LHCN-M2 (cell line): Measurements from ENCODE around the gene MT1B. TPM values are rescaled to one million over a fixed set of nuclear protein-coding genes. Genes with fewer than 3 reads are reported as not detected.
"Not testable (repeated sequence)": the region's sequence is repeated elsewhere in the genome, so short reads cannot be mapped to it uniquely, and the experiment has no call there.

Experiments
- DNase-seq: peaks from one replicate; pipeline ENCODE4 v3.0.0-alpha.2; 2012; ENCODE audit warnings: low read depth
- total RNA-seq: library from RNA; depleted of rRNA; stranded (reverse); fragments of >200 nt; gene quantifications from 2 replicates; pipeline ENCODE4 v1.2.3, GENCODE V29; 2014

The MT1B gene
- total RNA-seq, 1 experiment from 2014 or later: not detected

DNA sequence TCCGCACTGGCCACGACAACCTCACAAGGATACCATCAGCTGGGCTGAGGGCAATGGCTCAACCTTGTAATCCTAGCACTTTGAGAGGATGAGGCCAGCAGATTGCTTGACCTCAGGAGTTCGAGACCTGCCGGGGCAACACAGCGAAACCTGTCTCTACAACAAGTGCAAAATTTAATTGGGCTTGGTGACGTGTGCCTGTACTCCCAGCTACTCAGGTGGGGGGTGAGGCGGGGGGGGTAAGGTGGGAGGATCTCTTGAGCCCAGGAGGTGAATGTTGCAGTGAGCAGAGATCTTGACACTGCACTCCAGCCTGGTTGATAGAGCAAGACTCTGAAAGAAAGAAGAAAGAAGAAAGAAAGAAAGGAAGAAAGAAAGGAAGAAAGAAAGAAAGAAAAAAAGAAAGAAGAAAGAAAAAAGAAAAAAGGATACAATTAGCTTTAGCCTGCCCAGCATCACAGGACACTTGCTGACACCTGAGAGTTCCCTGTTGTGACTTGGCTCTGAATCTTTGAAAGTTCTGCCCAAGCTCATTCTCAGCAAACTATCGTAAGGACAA lies 31.3 kb upstream of the MT1B start:
- DNase-seq: peak; percentile 27

- not testable (repeated sequence) for DNase-seq
Observed at GRCh38 chr16:56621665-56622445, 29.8 kb upstream of the MT1B start.

- not testable (repeated sequence) for DNase-seq
Observed at GRCh38 chr16:56623184-56623583, 28.5 kb upstream of the MT1B start.

DNA sequence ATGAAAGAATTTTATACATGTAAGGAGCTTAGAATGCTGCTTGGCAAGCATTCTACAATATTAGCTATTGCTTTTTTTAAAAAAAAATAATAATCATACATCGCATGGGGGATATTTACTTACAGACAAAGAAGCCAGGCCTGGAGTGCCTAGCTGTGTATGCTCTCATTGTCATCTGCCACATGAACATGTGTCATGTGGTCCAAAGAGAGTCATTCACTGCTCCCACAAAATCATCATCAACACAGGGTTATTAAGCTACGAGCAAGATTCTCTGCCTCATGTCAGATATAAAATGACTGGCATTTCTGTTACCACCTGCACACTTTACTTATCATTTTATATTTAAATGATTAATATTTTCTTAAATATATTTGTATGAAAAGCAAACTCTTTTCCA lies 28.0 kb upstream of the MT1B start:
- no peak for DNase-seq

- DNase-seq: peak; percentile 88
Observed at GRCh38 chr16:56625140-56625942, 26.3 kb upstream of the MT1B start, which contains the start of gene MT1E. TSS of gene MT1E (plus strand) at chr16:56625781. CDS start at chr16:56625852, 71 bp downstream.

DNA sequence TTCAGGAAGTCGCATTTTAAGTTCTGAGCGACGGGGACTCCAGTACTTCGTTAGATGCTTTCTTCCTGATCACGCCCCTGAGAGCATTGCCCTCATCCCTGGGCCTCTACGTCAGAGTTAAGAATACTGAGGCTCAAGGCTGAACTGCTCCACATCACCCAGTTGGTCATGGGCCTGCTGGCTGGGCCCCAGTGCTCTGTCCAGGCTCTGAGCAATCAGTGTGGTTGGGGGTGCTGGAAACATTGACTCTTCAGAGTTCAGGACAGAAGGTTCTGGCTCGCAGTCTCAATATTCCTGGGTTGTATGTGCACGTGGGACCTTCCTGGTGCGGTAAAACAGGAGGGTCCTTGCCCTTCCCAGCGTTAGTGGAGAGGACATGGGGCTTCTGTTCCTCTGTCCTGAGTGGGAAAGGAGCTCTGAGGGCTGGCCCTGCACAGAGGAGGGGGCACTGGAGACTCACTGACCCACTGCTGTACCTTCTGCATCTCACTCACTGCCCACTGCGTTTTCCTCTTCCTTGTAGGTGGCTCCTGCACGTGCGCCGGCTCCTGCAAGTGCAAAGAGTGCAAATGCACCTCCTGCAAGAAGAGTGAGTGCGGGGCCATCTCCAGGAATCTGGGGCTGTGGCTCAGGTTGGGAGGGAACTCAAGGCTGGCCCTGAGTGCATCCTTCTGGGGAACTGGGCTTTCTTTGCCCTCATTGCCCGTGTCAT lies 25.6 kb upstream of the MT1B start:
- no peak for DNase-seq

DNA sequence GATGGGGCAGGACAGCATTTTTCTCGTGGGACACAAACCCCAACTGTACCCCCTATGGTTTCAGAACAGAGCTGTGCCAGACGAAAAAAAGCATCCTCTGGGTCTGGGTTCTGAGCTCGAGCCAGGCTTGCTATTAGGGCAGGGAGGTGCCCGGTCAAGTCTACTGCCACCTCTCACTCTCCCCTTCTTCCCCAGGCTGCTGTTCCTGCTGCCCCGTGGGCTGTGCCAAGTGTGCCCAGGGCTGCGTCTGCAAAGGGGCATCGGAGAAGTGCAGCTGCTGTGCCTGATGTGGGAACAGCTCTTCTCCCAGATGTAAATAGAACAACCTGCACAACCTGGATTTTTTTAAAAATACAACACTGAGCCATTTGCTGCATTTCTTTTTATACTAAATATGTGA lies 25.0 kb upstream of the MT1B start:
- no peak for DNase-seq

DNA sequence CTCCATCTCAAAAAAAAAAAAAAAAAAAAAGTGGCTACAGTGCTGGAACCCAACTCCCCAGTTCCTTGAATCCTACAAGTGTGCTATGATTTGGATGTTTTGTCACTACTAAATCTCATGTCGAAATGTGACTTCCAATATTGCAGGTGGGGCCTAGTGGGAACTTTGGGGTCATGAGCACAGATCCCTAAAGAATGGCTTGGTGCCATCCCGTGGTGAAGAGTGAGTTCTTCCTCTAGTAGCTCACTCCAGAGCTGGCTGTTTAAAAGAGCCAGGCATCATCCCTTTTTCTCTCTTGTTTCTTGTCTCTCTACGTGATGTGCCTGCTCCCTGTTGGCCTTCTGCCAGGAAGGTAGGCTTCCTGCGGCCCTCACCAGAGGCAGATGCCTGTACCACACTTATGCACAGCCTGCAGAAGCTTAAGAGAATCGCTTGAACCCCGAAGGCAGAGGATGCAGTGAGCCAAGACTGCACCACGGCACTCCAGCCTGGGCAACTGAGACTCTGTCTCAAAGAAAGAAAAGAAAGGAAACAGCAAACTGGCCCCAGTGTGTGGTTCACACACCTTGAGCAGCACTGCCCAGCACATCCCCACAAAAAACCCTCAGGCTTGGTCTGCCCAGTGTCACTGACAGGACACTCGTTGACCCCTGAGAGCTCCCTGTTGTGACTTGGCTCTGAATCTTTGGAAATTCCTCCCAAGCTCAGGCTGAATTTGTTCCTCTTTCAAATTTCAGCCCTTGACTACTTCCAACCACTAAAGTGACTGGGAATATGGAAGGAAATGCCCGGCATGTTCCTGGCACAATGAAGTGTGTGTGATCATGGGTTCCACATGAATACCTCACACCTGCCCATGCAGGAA lies 23.0 kb upstream of the MT1B start:
- DNase-seq: peak; percentile 35

DNA sequence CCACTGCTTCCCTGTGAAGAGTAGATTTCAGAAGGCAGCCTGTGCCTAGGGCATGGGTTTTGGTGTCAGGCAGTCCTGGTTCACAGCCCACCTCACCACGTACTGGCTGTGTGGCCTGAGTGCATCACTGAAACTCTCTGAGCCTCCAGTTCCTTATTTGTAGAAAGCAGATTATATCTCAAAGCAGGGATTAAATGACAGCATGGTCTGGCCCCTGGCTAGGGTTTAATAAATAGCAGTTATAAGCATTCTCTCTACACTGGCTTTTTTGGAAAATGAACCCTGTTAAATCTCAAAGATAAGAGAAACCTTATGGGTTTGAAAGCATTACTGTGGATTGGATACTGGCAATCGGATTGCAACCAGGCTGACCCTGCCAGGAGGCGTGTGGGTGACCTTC lies 22.2 kb upstream of the MT1B start:
- no peak for DNase-seq

- no peak for DNase-seq
Observed at GRCh38 chr16:56630134-56630533, 21.6 kb upstream of the MT1B start.

DNA sequence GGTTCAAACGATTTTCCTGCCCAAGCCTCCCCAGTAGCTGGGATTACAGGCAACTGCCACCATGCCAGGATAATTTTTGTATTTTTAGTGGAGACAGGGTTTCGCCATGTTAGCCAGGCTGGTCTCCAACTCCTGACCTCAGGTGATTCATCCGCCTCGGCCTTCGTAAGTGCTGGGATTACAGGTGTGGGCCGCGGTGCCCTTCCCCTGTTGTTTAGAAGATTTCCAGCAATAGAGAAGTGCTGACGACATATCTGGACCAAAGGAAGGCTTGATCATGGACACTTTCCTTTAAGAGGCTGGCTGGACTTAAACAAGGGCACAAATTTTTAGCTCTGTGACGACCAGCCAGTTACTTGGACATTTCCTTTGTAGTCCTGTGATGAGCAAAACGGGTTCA lies 20.5 kb upstream of the MT1B start:
- no peak for DNase-seq

DNA sequence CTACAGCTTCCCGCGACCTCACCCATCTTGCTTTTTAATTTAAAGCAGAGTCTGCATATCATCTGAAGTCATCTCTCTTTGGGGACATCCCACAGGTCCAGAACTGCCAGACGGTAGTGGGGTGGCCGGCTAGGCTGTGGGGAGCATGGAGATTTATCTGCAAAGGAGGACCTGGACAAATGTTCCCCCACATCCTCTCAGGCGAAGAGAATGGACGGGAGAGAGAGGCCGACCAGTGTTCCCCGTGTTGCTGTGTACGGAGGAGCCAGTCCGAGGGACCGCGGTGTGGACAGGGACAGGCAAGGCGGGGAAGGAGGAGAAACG lies 19.9 kb upstream of the MT1B start:
- no peak for DNase-seq

- peak; percentile 27 for DNase-seq
Observed at GRCh38 chr16:56632156-56632847, 19.4 kb upstream of the MT1B start, which contains the start of gene MT1M. TSS of gene MT1M (plus strand) at chr16:56632659. CDS start at chr16:56632732, 73 bp downstream.

DNA sequence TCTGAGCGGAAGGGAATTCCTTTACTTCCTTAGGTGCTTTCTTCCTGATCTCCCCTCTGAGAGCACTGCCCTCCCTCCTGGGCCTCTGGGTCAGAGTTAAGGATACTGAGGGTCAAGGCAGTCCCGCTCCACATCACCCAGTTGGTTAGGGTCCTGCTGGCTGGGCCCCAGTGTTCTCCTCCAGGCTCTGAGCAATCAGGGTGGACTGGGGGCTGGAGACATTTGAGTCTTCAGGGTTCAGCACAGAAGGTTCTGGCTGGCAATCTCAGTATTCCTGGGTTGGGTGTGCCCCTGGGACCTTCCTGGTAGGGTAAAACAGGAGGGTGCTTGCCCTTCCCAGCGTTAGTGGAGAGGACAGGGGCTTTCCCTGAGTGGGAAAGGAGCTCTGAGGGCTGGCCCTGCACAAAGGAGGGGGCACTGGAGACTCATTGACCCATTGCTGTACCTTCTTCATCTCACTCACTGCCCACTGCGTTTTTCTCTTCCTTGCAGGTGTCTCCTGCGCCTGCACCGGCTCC lies 18.8 kb upstream of the MT1B start:
- DNase-seq: no peak

- no peak for DNase-seq
Observed at GRCh38 chr16:56633535-56633934, 18.2 kb upstream of the MT1B start.

- DNase-seq: no peak
Observed at GRCh38 chr16:56634715-56635440, 16.8 kb upstream of the MT1B start.

- DNase-seq: no peak
Observed at GRCh38 chr16:56635441-56635967, 16.2 kb upstream of the MT1B start.

DNA sequence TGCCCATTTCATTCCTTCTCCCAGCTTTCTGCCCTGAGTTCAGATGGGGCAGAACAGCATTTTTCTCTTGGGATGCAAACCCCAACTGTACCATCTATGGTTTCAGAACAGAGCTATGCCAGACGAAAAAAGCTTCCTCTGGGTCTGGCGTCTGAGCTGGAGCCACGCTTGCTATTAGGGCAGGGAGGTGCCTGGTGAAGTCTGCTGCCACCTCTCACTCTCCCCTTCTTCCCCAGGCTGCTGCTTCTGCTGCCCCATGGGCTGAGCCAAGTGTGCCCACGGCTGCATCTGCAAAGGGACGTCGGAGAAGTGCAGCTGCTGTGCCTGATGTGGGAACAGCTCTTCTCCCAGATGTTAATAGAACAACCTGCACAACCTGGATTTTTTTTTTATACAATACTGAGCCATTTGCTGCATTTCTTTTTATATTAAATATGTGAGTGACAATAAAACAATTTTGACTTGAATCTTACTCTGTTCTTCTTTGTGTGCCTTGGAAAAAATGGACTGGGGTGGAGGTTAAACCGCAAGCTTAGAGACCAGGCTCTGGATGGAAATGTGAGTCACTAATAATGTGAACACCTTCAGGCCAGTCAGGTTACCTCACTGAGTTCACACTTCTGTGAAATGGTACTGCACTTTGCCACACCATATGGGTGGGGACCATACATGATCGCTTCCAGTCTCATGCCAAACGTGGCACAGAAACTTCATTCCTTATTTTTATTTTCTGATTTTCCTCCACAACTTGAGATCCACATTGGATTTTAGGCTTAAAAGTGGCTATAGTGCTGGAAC lies 14.9 kb upstream of the MT1B start:
- DNase-seq: no peak
